Left lobe of liver (tissue), 2 donors: ENCODE measurements around the gene SLC16A7. TPM values are rescaled to one million over a fixed set of nuclear protein-coding genes. Genes with fewer than 3 reads are reported as not detected.

ENCODE experiments used
- ATAC-seq: fragments of 200-7000 bp; cut with Tn5 transposase; one replicate; pipeline ENCODE4 v1.9.1; 2020; ENCODE audit warnings: mild to moderate bottlenecking, moderate library complexity
- DNase-seq: peaks from one replicate; pipeline ENCODE4 v3.0.0-alpha.2; 2020; ENCODE audit warnings: low spot score
- total RNA-seq: library from RNA; stranded (reverse); gene quantifications from one replicate; pipeline ENCODE4 v1.2.1, GENCODE V29; 2021
- donor health status: DM: no; HTN: no; CAD: no; lungs with moderate emphysema.
- donor health status: DM: no; HTN: yes; CAD: no.

SLC16A7 gene
- total RNA-seq, 1 donor from 2014 or later = 5.9 TPM

GRCh38 chr12:59619461-59620240 is 23.8 kb downstream of the SLC16A7 start:
- ATAC-seq (no peak), DNase-seq (no peak)

GRCh38 chr12:59620326-59620725 is 24.5 kb downstream of the SLC16A7 start:
- ATAC-seq (peak; percentile 24), DNase-seq (no peak)

DNA sequence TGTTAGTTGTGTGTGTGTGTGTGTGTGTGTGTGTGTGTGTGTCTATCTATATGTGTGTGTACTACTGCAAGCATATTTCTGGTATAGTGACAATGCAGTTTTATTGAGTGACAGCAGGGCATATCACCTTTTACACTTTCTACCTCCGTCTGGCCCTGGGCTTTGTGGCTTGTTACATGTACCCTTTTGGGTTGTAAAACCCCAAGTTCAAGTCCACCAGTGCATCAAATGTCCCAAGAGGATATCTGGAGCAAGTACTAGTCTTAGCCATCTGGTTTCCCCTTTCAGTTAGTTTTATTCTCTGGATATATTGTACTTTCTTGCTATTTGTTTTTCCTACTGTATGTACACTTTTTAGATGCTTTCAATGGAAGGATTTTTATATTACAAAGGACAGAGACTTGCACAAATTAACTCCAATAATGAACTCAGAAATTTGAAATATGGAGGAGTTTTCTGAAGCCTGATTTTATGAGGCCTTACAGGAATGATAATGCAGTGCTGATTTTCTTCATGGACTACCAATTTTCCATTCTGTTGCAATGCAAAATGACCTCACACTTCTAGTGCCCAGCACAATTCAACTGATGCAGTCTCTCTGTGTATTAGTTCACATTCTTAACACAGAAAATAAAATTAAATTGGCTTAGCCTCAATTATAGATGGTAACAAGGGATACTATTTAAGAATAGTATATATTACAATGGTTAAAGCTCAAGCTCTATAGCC is 29.1 kb downstream of the SLC16A7 start:
- DNase-seq = no peak
- ATAC-seq = no peak

- ATAC-seq (no peak), DNase-seq (no peak)
These were observed 30.6 kb downstream of the SLC16A7 start for GRCh38 chr12:59626382-59626781.

GRCh38 chr12:59627582-59627981 is 31.8 kb downstream of the SLC16A7 start:
- no peak for ATAC-seq
- DNase-seq = no peak

GRCh38 chr12:59629890-59630289 is 34.1 kb downstream of the SLC16A7 start:
- DNase-seq = no peak
- no peak for ATAC-seq

DNA sequence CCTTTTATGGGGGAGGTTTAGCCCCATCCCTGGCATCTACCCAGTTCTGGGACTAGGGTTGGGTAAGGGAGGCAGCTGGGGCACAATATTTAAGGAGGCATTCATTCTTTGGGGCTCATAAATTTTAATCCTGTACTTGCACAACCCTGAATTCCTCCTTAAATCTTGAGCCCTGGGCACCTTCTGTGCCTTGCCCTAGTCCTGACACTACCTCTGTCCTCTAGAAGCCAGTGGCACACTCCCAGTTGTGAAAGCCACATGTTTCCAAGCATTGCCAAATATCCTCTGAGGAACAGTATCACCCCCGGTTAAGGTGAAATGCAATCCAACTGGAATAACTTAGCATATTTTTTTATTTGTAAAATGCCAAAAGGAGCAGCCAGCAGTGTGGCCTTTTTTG is 36.6 kb downstream of the SLC16A7 start:
- no peak for DNase-seq
- ATAC-seq = peak; percentile 60

DNA sequence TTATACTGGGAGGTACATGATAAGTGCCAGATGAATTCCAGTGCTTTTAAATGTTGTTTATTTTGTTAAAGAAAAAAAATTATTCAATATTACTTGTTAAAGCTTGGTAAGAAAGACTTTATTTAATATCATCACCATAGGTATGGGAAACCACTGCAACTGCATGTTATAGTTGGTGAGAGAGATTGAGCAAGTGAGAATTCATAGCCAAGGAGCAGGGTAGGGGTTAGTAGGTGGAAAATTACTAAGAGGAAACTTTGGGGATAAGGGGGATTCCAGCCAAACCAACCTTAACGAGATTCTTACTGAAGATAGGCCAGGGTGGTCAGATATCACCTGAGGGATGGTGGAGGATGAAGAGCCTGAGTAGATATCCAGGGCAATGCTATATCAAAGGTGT is 38.4 kb downstream of the SLC16A7 start:
- no peak for ATAC-seq

DNA sequence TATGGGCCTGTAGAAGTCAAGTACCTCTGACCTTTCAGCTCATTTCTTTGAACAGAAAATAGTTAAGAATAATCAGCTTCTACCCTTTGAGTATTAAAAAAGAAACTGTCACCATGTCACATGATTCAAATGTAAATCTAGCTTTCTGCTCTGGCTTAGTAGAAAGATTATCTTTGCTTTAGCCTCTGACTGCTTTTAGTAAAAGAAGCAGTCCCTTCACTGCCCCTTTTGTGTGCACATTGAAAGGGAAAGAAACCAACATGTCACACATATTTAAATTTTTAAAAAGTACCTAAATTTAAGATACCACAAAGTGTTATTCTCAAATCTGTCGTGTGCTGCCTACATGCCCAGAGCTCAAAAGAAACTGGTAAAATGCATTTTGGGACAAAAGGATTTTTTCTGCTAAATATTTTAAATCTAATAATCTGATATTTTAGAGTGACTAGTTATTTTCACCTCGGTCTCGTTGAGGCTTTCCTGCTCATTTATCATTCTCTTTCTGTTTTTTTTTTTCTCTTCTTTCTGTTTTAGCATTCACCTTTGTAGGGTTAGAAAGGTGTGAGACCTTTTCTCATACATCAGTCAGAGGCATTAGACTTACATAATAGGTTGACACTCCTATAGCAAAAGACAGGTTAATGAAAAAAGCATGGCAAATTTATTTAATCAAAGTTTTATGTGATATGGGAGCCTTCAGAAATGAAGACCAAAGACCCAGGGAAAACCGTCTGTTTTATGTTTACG is 41.3 kb downstream of the SLC16A7 start:
- no peak for ATAC-seq

More for the DNA sequence above, 38.4 kb downstream of the SLC16A7 start:
- no peak for DNase-seq

DNA sequence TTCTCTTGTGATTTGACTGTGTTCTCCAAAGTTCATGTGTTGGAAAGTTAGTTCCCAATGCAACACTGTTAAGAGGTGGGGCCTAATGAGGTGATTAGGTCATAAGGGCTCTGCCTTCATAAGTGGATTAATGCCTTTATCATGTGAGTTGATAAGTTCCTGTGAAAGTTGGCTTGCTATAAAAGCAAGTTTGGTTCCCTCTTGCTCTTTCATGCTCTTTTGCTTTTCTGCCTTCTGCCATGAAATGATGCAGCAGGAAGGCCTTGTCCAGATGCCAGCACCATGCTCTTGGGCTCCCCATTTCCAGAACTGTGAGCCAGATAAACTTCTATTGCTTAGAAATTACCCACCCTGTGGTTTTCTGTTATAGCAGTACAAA is 41.9 kb downstream of the SLC16A7 start:
- DNase-seq (no peak), ATAC-seq (no peak)

More for the DNA sequence above, 41.3 kb downstream of the SLC16A7 start:
- DNase-seq = no peak

GRCh38 chr12:59643550-59643949 is 47.7 kb downstream of the SLC16A7 start:
- DNase-seq (no peak), ATAC-seq (no peak)

- ATAC-seq = no peak
- DNase-seq = no peak
These were observed 49.4 kb downstream of the SLC16A7 start for GRCh38 chr12:59645242-59645641.

DNA sequence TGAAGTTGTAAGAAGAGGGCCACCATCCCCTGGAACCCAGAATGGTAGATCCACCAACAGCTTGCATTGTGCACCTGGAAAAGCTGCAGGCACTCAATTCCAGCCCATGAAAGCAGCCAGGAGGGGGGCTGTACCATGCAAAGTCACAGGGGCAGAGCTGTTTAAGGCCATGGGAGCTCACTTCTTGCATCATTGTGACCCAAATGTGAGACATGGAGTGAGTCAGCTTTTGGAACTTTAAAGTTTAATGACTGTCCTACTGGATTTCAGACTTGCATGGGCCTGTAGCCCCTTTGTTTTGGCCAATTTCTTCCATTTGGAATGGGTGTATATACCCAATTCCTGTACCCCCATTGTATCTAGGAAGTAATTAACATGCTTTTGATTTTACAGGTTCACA is 50.8 kb downstream of the SLC16A7 start:
- DNase-seq (no peak), ATAC-seq (no peak)

GRCh38 chr12:59649203-59649602 is 53.4 kb downstream of the SLC16A7 start:
- ATAC-seq = peak; percentile 60
- no peak for DNase-seq

GRCh38 chr12:59650588-59651228 is 54.9 kb downstream of the SLC16A7 start:
- peak; percentile 80 for ATAC-seq
- DNase-seq = no peak

- ATAC-seq = no peak
- no peak for DNase-seq
These were observed 55.5 kb downstream of the SLC16A7 start for GRCh38 chr12:59651229-59651920.

- no peak for ATAC-seq
- no peak for DNase-seq
These were observed 56.3 kb downstream of the SLC16A7 start for GRCh38 chr12:59652130-59652529.

DNA sequence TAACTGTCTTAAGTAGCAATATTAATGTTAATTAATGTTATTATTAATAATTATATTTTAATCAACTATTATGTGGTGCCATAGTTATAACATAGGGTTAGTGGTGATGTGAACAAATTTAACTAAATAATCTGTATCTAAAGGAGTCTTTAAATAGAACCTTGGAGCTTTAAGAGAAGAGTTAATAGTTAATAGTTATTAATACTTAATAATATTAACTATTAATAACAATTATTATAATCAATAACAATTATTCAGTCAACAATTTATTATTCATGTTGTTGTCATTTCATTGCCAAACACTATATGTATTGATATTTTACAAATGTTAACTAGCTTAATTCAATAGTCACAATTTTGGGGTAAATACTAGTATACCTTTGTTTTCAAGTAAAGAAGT is 58.2 kb downstream of the SLC16A7 start:
- no peak for DNase-seq
- no peak for ATAC-seq

GRCh38 chr12:59657266-59657665 is 61.4 kb downstream of the SLC16A7 start:
- DNase-seq (no peak), ATAC-seq (no peak)

DNA sequence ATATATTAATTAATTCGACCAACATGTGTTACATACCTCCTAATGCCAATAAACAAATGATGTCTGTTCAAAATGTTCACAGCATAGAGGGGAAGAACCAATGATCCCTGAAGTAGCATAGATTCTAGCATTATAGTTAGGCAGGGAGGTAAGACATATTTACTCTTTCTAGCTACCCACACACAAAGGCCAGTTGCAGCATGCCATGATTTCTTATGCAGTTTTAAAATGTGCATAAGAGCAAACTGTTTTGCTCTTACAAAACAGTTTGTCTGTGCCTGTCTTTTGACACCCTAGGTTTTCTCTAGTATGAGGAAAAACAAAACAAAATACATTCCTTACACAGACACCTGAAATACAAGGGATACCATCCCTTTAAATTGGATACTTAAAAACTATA is 61.9 kb downstream of the SLC16A7 start:
- ATAC-seq = no peak

DNA sequence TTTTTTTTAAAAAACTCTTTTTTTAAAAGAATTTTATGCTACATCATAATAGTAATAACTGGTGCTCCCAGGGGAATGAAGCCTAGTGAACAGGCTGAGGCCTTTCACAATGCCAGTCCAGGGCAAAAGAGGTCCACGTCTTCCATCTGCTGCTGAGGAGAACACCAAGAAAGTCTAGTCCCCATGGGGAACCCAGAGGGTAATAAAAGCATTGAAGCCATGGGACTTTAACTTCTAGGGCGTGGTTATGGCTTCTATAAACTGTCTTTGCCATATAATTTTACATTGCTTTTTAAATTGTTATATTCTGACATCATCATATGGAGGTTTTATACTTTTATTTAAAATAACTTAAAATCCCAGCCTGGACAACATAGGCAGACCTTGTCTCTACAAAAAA is 64.3 kb downstream of the SLC16A7 start:
- no peak for DNase-seq
- ATAC-seq = no peak

More for the DNA sequence above, 61.9 kb downstream of the SLC16A7 start:
- DNase-seq = no peak
